NCI-H510A (cell line): ENCODE data around the gene THOP1.
A peak's percentile ranks its signal among the peaks of the same experiment; 100 is the strongest.
"Not testable (repeated sequence)": the region's sequence is repeated elsewhere in the genome, so short reads cannot be mapped to it uniquely, and the experiment has no call there.

Experiments used
- DNase-seq: peaks from one replicate; lab custom pipeline; 2025; lab: John Stamatoyannopoulos, UW

Gene THOP1

GRCh38 chr19:2817237-2817829, 32.0 kb downstream of the THOP1 start:
- DNase-seq, result not testable (repeated sequence)

DNA sequence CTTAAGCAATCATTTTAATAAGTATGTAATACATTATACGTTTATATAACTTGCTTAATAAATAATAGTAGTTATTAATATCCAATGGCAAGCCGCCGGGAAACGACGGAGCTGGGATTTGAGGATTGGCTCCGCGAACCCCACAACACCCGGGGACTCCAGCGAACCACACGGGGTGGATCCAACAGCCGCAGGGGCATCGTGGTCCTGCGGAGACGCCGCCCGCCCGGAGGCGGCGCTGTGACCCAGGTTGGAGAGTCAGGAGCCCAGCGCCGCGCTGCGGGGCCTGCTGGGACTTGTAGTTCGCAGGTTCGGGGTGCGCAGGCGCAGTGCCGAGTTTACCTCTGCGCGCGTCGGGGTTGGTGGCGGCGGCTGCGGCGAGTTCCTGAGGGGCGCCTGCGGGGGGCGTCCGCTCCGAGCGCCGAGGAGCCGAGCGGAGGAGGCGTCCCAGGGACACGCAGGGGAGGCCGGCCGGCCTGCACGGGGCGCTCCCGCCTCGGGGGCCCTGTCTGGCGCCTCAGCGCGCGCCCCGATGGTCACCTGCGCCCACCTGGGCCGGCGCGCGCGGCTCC, 34.3 kb downstream of the THOP1 start, which contains the start of gene ZNF554:
Gene ZNF554, plus strand, starts transcription at position 329 of the 572 bp plus-strand sequence. Its CDS starts 204 bp downstream, at position 533.
- DNase-seq, result peak; percentile 65

DNA sequence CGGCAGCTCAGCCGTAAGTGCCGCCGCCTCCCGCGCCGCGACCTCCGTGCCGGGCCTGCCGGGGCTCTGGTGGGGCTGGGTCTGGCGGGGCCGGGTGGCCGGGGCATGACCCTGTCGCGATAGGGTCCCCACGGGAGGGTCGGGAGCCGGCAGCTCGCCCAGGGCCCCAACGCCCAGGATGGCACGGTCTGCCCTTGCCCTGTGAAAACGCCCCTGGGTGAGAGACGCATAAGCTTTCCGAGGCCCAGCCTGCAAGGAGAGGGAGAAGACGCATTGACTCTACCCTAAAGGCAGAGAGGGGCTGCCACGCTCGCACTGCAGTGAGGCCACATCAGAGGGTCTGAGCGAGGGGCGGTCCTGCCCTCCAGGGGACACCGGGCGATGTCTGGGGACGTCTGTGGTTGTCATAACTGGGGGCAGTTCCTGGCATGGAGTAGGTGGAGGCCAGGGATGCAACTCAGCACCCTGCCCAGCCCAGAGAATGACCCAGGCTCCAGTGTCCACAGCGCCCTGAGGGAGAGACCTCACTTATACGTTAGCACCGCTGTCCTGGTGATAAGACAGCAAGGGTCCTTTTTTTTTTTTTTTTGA, 34.9 kb downstream of the THOP1 start:
- DNase-seq, result no peak

DNA sequence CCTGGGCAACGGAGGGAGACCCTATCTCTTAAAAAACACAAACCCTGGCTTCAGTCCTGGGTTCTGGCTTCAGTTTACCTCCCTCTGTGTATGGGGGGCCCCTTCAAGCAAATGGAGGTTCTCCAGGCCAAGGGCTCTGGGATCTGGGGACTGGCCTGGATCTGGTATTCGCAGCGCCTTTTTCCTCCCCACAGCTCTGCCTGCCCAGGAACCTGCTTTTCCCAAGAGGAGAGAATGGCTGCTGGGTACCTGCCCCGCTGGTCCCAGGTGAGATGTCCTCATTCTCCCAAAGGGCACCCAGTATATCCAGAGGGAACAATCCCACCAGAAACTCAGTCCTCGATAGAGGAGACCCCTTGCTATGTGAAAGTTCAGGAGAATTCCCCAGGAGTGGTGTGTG, 37.5 kb downstream of the THOP1 start:
- no peak for DNase-seq

DNA sequence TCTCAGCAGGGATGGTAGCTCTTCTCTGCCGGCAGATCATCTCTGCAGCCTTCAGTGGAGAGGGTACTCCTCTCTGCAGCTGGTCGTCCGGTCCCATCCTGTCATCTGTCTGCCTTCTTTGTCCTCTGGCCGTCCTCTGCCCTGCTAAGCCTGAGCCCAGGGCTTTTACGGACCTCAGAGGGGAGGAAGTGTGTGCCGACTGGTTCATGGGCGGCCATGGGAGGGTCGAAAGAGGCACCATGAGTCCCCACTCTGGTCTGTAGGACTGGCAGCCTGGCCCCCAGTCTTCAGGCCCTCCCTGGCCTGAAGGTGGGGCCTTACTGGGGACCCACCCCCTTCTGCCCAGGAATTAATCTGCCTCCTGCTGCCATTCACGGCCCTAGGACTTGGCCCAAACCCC, 38.3 kb downstream of the THOP1 start:
- DNase-seq, result no peak

- DNase-seq, result no peak
Observed at GRCh38 chr19:2824129-2824528, 38.8 kb downstream of the THOP1 start.

- no peak for DNase-seq
Observed at GRCh38 chr19:2827022-2827421, 41.7 kb downstream of the THOP1 start.

DNA sequence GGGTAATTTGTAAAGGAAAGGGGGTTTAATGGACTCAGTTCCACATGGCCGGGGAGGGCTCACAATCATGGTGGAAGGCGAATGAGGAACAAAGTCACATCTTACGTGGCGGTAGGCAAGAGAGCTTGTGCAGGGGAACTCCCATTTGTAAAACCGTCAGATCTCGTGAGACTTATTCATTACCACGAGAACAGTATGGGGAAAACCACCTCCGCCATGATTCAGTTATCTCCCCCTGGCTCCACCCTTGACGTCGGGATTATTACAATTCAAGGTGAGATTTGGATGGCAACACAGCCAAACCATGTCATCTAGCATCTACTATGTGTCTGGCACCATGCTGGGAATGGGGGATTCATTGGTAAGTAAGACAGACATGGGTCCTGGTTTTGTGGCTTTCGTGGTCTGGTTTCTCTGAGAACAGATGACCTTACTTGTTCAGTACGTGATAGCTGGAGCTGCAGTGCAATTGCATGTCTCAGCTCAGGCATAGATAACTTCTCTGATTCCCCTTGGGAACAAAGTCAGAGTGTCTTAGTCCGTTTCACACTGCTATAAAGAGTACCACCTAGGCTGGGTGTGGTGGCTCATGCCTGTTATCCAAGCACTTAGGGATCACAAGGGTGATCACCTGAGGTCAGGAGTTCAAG, 42.7 kb downstream of the THOP1 start:
- no peak for DNase-seq

DNA sequence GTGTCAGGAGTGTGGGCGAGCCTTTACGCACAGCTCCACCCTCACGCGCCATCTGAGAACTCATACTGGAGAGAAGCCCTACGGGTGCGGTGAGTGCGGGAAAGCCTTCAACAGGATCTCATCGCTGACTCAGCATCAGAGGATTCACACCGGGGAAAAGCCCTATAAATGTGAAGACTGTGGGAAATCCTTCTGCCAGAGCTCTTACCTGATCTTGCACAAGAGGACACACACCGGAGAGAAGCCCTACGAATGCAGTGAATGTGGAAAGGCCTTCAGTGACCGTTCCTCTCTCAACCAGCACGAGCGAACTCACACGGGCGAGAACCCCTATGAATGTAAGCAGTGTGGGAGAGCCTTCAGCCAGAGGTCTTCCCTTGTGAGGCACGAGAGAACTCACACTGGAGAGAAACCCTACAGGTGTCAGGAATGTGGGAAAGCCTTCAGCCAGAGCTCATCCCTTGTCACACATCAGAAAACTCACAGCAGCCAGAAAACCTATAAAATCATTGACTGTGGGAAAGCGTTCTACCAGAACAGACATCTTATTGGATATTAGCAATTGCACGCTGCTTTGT, 49.1 kb downstream of the THOP1 start:
- DNase-seq, result no peak

DNA sequence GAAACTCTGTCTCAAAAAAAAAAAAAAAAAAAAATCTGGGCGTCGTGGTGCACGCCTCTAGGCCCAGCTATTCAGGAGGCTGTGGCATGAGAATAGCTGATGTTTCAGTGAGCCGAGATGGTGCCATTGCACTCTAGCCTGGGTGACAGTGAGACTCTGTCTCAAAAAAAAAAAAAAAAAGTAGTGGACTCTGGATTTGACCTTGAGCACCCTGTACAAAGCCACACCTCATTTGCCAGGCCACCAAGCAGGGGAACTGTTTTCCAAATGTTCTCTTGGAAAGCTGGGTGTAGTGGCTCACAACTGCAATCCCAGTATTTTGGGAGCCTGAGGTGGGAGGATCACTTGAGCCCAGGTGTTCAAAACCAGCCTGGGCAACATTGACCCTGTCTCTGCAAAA, 52.1 kb downstream of the THOP1 start:
- no peak for DNase-seq

DNA sequence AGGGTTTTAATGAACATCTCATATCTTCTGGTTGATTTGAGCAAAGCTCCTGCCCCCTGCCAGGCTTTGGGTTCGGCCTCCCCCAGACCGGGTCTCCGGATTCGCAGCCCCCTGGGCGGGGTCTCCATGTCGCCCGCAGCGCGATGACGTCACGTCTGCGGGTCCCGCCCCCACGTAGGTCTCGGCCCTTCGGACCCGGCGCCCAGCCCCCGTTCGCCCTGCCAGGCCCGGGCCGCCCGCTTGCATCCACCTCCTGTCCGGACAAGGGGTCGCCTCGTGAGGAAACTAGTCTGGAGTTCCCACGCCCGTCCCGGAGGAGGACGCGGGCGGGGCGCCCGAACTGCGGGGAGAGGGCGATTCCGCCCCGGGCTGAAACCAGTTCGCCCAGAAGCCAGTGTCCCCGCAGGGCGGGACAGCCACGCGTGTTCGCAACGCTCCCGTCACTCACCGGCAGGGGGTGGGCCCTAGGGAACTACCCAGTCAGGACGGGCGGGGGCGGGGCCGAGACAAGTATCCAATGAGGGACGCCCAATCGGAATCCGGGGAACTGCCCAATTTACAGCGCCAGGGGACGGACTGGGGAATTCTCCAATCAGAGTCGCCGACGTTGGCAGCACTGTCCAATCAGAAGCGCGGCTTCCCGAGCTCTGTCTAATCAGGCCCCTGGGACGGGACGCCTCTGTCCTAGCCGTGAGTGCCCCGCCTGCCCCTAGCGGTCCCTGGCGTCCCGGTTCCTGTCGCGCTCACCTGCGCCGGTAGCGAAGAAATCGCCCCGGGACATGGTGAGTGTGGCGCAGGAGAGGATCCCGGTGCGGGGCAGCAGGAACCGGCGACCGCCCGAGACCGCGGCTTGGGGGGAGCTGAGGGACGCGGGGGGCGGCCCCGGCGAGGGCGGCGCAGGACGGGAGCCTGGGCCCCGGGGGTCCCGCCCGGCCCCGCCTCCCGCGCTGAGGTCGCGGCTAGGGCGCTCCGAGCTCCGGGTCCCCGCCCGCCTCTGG, 55.8 kb downstream of the THOP1 start, which contains the start of gene ZNF555:
Gene ZNF555, plus strand, starts transcription at position 682 of the 998 bp plus-strand sequence. Its CDS starts 98 bp downstream, at position 780.
- peak; percentile 90 for DNase-seq

DNA sequence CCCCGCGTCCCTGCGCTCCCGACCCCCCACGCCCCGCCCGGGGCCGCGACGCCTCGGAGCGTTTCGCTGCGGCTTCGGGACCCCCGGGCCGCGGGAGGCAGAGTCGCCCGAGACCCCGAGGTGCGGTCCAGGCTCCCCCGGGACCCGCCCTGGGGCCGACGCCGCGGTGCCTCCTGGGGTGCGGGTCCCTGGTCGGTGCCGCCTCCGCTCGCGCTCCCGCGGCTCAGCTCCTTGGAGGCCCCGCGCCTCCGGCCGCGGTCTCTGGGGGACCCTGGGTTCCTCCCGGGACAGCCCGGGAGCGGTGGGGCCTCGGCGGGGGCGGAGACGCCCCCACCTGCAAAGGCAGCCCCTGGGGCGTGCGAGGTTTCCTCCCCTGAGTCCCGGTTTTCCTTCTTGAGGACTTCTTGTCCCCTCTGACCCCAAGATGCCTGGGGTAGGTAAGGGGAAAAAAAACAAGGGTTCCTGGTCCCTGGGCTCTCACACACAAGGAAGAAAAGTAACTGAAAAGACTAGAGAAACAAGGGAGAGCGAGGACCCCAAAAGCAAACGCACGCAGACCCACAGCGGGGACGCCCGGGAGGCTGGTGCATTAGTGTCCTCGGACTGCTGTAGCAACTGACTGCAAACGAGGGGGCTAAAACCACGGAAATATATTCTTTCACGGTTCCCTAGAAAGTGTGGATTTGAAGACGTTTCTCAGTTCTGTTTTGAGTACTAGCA, 56.7 kb downstream of the THOP1 start:
- DNase-seq, result no peak

GRCh38 chr19:2845107-2845506, 59.8 kb downstream of the THOP1 start:
- DNase-seq, result no peak

- DNase-seq, result no peak
Observed at GRCh38 chr19:2846180-2846894, 61.0 kb downstream of the THOP1 start.

GRCh38 chr19:2847507-2847906, 62.2 kb downstream of the THOP1 start:
- no peak for DNase-seq

DNA sequence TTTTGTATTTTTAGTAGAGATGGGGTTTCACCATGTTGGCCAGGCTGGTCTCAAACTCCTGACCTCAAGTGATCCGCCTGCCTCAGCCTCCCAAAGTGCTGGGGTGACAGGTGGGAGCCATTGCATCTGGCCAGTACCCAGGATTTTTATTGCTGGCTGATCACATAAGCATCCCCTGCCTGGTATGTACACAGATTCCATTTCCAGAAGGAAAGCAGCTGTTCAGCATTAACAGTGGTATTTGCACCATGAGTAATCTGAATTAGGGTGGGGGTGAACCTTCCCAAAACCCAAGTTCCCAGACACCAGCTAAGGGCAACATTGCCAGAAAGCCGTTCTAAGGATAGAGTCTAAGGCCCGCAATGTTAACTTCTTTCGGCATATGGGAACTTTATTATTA, 63.3 kb downstream of the THOP1 start:
- no peak for DNase-seq

- no peak for DNase-seq
Observed at GRCh38 chr19:2850256-2850925, 65.1 kb downstream of the THOP1 start.

DNA sequence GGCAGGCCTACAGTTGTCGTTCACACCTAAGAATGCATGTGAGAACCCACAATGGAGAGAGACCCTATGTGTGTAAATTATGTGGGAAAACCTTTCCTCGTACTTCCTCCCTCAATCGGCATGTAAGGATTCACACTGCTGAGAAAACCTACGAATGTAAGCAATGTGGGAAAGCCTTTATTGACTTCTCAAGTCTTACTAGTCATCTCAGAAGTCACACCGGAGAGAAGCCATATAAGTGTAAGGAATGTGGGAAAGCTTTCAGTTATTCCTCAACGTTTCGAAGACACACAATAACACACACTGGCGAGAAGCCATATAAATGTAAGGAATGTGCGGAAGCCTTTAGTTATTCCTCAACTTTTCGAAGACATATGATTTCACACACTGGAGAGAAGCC, 67.3 kb downstream of the THOP1 start:
- no peak for DNase-seq

- DNase-seq, result no peak
Observed at GRCh38 chr19:2853015-2853606, 67.8 kb downstream of the THOP1 start.
